ENCODE results near the gene HLA-DRA. TPM values are rescaled to one million over a fixed set of nuclear protein-coding genes. Genes with fewer than 3 reads are reported as not detected.

The HLA-DRA gene
- total and polyA plus RNA-seq, 2 of the 8 experiments (the other 6 are each of a cell fraction or from before 2014, with no cell fraction given) = 5.0 to 6.2 TPM

DNA sequence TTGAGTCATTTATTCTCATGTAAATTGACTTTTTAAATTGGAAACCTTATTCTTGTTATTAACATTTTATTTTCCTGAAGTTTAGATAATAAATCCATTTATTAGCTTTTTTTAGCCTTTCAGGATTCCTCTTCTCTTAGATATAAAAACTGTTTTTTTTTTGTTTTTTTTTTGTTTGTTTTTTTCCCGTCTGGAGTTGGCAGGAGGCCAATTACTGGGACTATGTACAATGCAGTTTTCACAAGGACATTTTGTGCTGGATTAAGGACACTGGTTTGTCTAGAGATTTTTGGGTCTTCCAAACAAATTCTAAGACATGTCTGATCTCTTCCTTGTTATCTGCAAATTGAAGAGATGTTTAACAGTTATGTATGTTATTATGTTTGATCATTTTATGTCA is 34.0 kb upstream of the HLA-DRA start:
- no peak overlapping the region for H3K14ac ChIP-seq (ENCODE audit: insufficient read length)
- H3K4ac ChIP-seq (replicated peaks; ENCODE audit: insufficient read length, low read depth, low read length) = no peak overlapping the region
- no peak overlapping the region for H3K4me2 ChIP-seq (ENCODE audit: insufficient read depth in 1 of 2, low read depth in 2 of 2, low read length in 2 of 2)
- H3K27me3 ChIP-seq (replicated peaks in 1 of 4; ENCODE audit: control insufficient read depth in 3 of 4, extremely low read depth in 1 of 4, insufficient read depth in 3 of 4, low read length in 3 of 4) = no peaks in the 10 kb centered on the region
- H2BK20ac ChIP-seq (ENCODE audit: low read length) = no peak overlapping the region
- H3K4me1 ChIP-seq (replicated peaks in 1 of 4; ENCODE audit: control insufficient read depth in 3 of 4, insufficient read depth in 4 of 4, low read length in 3 of 4) = peaks cover 0 to 6% (median 2%) of the 10 kb centered on the region in 4 experiments; a peak in 3 of 7 replicates
- no peak overlapping the region for H2AFZ ChIP-seq (ENCODE audit: low read length)
- no peaks in the 10 kb centered on the region for H3K9me3 ChIP-seq (ENCODE audit: insufficient read depth in 2 of 2, low read depth in 1 of 2, low read length in 1 of 2)
- H3K27ac ChIP-seq (ENCODE audit: low read depth, low read length) = no peak overlapping the region
- H3K56ac ChIP-seq (replicated peaks; ENCODE audit: insufficient read length, low read depth, low read length) = no peak overlapping the region
- H4K20me1 ChIP-seq (replicated peaks in 1 of 2; ENCODE audit: control insufficient read depth in 1 of 2, insufficient read depth in 2 of 2, low read length in 2 of 2) = no peaks in the 10 kb centered on the region
- 67% methylated on average over 1 of the region's 1 CpG; no CpG with 5 or more reads in 1 of the 2 experiments for WGBS, 2 experiments (ENCODE audit: extremely low coverage in 1 of 2, insufficient coverage in 1 of 2, insufficient read length in 1 of 2, insufficient replicate concordance in 2 of 2, low coverage in 1 of 2, low lambda C conversion rate in 2 of 2, missing lambda C conversion rate in 1 of 2)
- CTCF ChIA-PET (ENCODE audit: partially characterized antibody) = interaction anchor here (1.1 to 4.6 kb wide), 7 partner anchors 7 to 296 kb away, joined by 3 to 43 read pairs (median 5); no protein-coding TSS in a partner anchor
- H4K91ac ChIP-seq (replicated peaks; ENCODE audit: insufficient read length, low read length) = no peak overlapping the region
- H3K23me2 ChIP-seq (ENCODE audit: low read depth, low read length) = no peaks in the 10 kb centered on the region
- no peak overlapping the region for H3K23ac ChIP-seq (ENCODE audit: insufficient read length)
- no peaks in the 10 kb centered on the region for H3K36me3 ChIP-seq (ENCODE audit: control insufficient read depth in 2 of 4, insufficient read depth in 4 of 4, low read length in 3 of 4)
- no peak overlapping the region for H2AK5ac ChIP-seq (ENCODE audit: low read depth, low read length)
- H2BK5ac ChIP-seq (ENCODE audit: low read depth, low read length) = no peak overlapping the region
- no peak overlapping the region for H2BK12ac ChIP-seq (ENCODE audit: low read depth, low read length)
- FAIRE-seq (no peak), DNase-seq (ENCODE audit: low read depth in 1 of 2, low spot score in 2 of 2) (no peak)
- TF ChIP-seq RFX5 (IDR thresholded peaks at IDR 0.05; ENCODE audit: borderline replicate concordance, low read depth, low read length) = no peak
- TF ChIP-seq EGR1 (IDR thresholded peaks at IDR 0.05; ENCODE audit: borderline replicate concordance, low read depth, low read length) = no peak
- TF ChIP-seq ASH2L (IDR thresholded peaks at IDR 0.05; ENCODE audit: low read length) = no peak
- TF ChIP-seq FOSL1 (IDR thresholded peaks at IDR 0.05; ENCODE audit: insufficient read depth, low read depth, low read length) = no peak
- TF ChIP-seq CEBPB (IDR thresholded peaks at IDR 0.05; ENCODE audit: low read depth, low read length) = no peak
- no peak for TF ChIP-seq CTBP2 (IDR thresholded peaks at IDR 0.05; ENCODE audit: borderline replicate concordance, insufficient read depth, insufficient read length, low read length)
- no peak for TF ChIP-seq RAD21 (IDR thresholded peaks at IDR 0.05 in 1 of 2, conservative IDR thresholded peaks at IDR 0.05 in 1 of 2; ENCODE audit: low read depth in 2 of 2, low read length in 2 of 2)
- no peak for TF ChIP-seq SP1 (IDR thresholded peaks at IDR 0.05; ENCODE audit: low read depth, low read length)
- no peak overlapping the region for H4K5ac ChIP-seq (ENCODE audit: insufficient read length, low read depth, low read length)
- H3K79me1 ChIP-seq (ENCODE audit: low read depth, low read length) = no peaks in the 10 kb centered on the region
- POLR2A ChIA-PET (ENCODE audit: partially characterized antibody) = no interaction called here
- no peak overlapping the region for H4K8ac ChIP-seq (ENCODE audit: extremely low read depth, insufficient read depth, low read length)
- H3K79me2 ChIP-seq (ENCODE audit: control insufficient read depth in 1 of 2, insufficient read depth in 2 of 2, low read length in 2 of 2) = no peaks in the 10 kb centered on the region
- H3K18ac ChIP-seq (ENCODE audit: extremely low read depth, low read length) = no peak overlapping the region
- H2BK120ac ChIP-seq (replicated peaks; ENCODE audit: low read depth, low read length) = no peak overlapping the region
- H2BK15ac ChIP-seq (ENCODE audit: low read length) = no peak overlapping the region
- H3K4me3 ChIP-seq (ENCODE audit: extremely low read depth in 1 of 4, insufficient read depth in 2 of 4, low read depth in 3 of 4, low read length in 4 of 4) = no peak overlapping the region
- no peak overlapping the region for H3K9ac ChIP-seq (replicated peaks in 1 of 4; ENCODE audit: extremely low read depth in 1 of 4, low read depth in 3 of 4, low read length in 3 of 4)

All from H1 (cell line).